Small intestine (tissue), 16 donors: ENCODE results near the gene SEMA5A. TPM values are rescaled to one million over a fixed set of nuclear protein-coding genes. Genes with fewer than 3 reads are reported as not detected.

ENCODE experiments used
- DNase-seq, 2 donors: peaks; one replicate each; pipeline versions ENCODE4 v3.0.0 to v3.0.0-alpha.2; 2013
- FAIRE-seq: peaks from 2 replicates; lab custom pipeline; 2012; peaks lifted over from hg19 to GRCh38; lab: Jason Lieb, UNC
- H3K27ac ChIP-seq, 3 donors: one replicate each; pipeline ENCODE4 v1.5.1; 2013; ENCODE audit warnings: low read length in 2 of 3, mild to moderate bottlenecking in 2 of 3, control low read depth in 1 of 3, inconsistent platforms in 1 of 3, low read depth in 1 of 3, moderate library complexity in 1 of 3
- H3K27me3 ChIP-seq, 3 donors: one replicate each; pipeline ENCODE4 v1.6.1; 2013; ENCODE audit warnings: low read length in 3 of 3, inconsistent platforms in 1 of 3; ENCODE audit not compliant: control insufficient read depth in 3 of 3, insufficient read depth in 3 of 3
- H3K36me3 ChIP-seq, 3 donors: one replicate each; pipeline ENCODE4 v1.6.1; 2013; ENCODE audit warnings: low read length in 3 of 3, inconsistent platforms in 1 of 3, low read depth in 1 of 3, mild to moderate bottlenecking in 1 of 3, moderate library complexity in 1 of 3; ENCODE audit not compliant: control insufficient read depth in 3 of 3, insufficient read depth in 2 of 3
- H3K4me1 ChIP-seq, 3 donors: one replicate each; pipeline ENCODE4 v1.6.1; 2013; ENCODE audit warnings: low read length in 2 of 3, inconsistent platforms in 1 of 3, low read depth in 1 of 3, mild to moderate bottlenecking in 1 of 3, moderate library complexity in 1 of 3; ENCODE audit not compliant: control insufficient read depth in 3 of 3, insufficient read depth in 2 of 3
- H3K4me3 ChIP-seq, 3 donors: one replicate each; pipeline ENCODE4 v1.5.1; 2013; ENCODE audit warnings: low read length in 3 of 3, control low read depth in 1 of 3, inconsistent platforms in 1 of 3, low read depth in 1 of 3, mild to moderate bottlenecking in 1 of 3, moderate library complexity in 1 of 3
- H3K9me3 ChIP-seq, 2 donors: one replicate each; pipeline ENCODE4 v1.6.1; 2013; ENCODE audit warnings: low read depth in 1 of 2, low read length in 1 of 2; ENCODE audit not compliant: control insufficient read depth in 2 of 2, insufficient read depth in 1 of 2
- WGBS, 3 donors: extraction: QIAGEN DNeasy Blood & Tissue Kit; methylation state at CpG; one replicate each; pipeline ENCODE4 v1.1.7; 2013; 5-methylcytosine and 5-hydroxymethylcytosine counted together
- long read RNA-seq, 10 donors: transcript quantifications; one replicate each; lab custom pipeline, GENCODE V29; 2026
- polyA plus RNA-seq, 4 donors: library from polyadenylated mRNA; stranded (reverse) in 3 of 4; unstranded in 1 of 4; fragments of 200-250 nt in 3 of 4; fragments of 120-200 nt in 1 of 4; gene quantifications; one replicate each; pipeline versions ENCODE4 v1.2.1 to v1.2.3, GENCODE V29; 2013
- donor health status: healthy with polysubstance abuse.
- donor health status: control.
- donor health status: control.
- donor health status: Bipolar disorder and iron deficiency.
- donor health status: healthy.

The SEMA5A gene, protein sequence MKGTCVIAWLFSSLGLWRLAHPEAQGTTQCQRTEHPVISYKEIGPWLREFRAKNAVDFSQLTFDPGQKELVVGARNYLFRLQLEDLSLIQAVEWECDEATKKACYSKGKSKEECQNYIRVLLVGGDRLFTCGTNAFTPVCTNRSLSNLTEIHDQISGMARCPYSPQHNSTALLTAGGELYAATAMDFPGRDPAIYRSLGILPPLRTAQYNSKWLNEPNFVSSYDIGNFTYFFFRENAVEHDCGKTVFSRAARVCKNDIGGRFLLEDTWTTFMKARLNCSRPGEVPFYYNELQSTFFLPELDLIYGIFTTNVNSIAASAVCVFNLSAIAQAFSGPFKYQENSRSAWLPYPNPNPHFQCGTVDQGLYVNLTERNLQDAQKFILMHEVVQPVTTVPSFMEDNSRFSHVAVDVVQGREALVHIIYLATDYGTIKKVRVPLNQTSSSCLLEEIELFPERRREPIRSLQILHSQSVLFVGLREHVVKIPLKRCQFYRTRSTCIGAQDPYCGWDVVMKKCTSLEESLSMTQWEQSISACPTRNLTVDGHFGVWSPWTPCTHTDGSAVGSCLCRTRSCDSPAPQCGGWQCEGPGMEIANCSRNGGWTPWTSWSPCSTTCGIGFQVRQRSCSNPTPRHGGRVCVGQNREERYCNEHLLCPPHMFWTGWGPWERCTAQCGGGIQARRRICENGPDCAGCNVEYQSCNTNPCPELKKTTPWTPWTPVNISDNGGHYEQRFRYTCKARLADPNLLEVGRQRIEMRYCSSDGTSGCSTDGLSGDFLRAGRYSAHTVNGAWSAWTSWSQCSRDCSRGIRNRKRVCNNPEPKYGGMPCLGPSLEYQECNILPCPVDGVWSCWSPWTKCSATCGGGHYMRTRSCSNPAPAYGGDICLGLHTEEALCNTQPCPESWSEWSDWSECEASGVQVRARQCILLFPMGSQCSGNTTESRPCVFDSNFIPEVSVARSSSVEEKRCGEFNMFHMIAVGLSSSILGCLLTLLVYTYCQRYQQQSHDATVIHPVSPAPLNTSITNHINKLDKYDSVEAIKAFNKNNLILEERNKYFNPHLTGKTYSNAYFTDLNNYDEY
- polyA plus RNA-seq: 10 to 100 TPM in 1 of 4 donors, 1 to 10 TPM in 1, under 1 TPM in 2; 0.45 to 11.1 (median 1.2) TPM
- long read RNA-seq, donor 1: 0 reads
- long read RNA-seq, donor 2: 0 reads
- long read RNA-seq, donor 3: 0 reads
- long read RNA-seq, donor 4: 0 reads
- long read RNA-seq, donor 5: 0 reads
- long read RNA-seq, donor 6, full-length matches to known transcripts: 1 of 1 reads
- long read RNA-seq, donor 6, partial matches to known transcripts: 0 of 1 reads
- long read RNA-seq, donor 6, other reads (novel, unspliced or antisense): 0 of 1 reads
- long read RNA-seq, donor 7, full-length matches to known transcripts: 1 of 1 reads
- long read RNA-seq, donor 7, partial matches to known transcripts: 0 of 1 reads
- long read RNA-seq, donor 7, other reads (novel, unspliced or antisense): 0 of 1 reads
- long read RNA-seq, donor 8: 0 reads
- long read RNA-seq, donor 9: 0 reads
- long read RNA-seq, donor 10, full-length matches to known transcripts: 1 of 1 reads
- long read RNA-seq, donor 10, partial matches to known transcripts: 0 of 1 reads
- long read RNA-seq, donor 10, other reads (novel, unspliced or antisense): 0 of 1 reads

DNA sequence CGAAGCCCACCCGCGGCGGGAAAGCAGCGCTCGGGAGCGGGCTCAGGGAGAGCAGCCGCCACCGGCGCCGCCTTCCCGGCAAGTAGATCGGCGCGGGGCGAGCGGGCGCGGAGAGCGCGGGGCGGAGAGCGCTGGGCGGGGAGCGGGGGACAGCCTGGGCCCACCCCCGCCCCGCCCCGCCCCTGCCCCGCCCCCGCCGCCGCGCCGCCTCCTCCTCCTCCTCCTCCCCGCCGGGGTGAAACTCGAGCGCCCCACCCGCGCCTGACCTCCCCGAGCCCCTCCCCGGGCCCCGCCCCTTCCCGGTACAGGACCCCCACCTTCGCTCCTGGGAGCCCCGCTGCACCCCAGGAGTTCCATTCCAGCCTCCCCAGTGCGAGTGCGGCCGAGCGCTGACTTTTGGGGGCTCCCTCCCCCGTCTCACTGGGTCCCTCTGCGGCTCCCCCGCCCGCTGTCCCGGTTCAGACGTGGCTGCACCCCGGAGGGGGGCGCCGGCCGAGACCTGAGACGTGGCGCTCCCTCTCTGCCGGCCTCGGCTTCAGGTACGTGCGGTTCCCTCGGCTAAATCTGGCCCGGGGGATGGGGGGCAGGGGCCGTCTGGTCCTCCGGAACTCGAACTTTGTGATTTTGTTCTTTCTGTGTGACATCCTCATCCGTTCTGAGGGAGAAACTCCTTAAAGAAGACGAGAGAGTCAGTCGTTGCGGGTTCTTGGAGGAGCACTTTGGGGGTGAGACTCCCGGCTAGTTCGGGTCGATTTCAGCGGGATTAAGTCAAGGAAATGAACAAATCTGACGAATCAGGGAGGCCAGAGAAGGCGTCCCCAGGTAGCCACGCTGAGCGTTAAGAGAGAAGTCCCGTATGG lies at the start of gene SEMA5A:
Gene SEMA5A, minus strand, starts transcription at position 84 of the 860 bp plus-strand sequence. CDS start 166,129 bp downstream, outside the sequence.
- H3K4me3 ChIP-seq: peak within 1 kb of the TSS; percentile 51 to 97 (median 96)
- H3K4me1 ChIP-seq: peaks cover 0 to 5% (median 0%) of the 10 kb centered on the region in 3 donors
- H3K36me3 ChIP-seq: peaks cover 0 to 7% (median 0%) of the 10 kb centered on the region in 3 donors
- H3K27me3 ChIP-seq: peaks cover 0 to 3% (median 0%) of the 10 kb centered on the region in 3 donors
- FAIRE-seq: no peak
- H3K9me3 ChIP-seq: no peaks in the 10 kb centered on the region
- 2 to 4% (median 2%) methylated on average over 39 to 83 of the region's 84 CpGs for WGBS, 3 donors
- DNase-seq: peak; percentile 77 to 81
- H3K27ac ChIP-seq: peak within 1 kb of the TSS; percentile 85 to 89 (median 89)

GRCh38 chr5:9594913-9595312 lies 49.0 kb upstream of the SEMA5A start:
- Histone ChIP-seq H3K27me3 (peaks cover 0 to 5% (median 0%) of the 10 kb centered on the region in 3 donors), H3K4me3 (no peak overlapping the region), H3K27ac (no peak overlapping the region), H3K4me1 (peaks cover 0 to 7% (median 0%) of the 10 kb centered on the region in 3 donors), H3K36me3 (no peaks in the 10 kb centered on the region), H3K9me3 (no peaks in the 10 kb centered on the region)
- no peak for DNase-seq
- FAIRE-seq: no peak

DNA sequence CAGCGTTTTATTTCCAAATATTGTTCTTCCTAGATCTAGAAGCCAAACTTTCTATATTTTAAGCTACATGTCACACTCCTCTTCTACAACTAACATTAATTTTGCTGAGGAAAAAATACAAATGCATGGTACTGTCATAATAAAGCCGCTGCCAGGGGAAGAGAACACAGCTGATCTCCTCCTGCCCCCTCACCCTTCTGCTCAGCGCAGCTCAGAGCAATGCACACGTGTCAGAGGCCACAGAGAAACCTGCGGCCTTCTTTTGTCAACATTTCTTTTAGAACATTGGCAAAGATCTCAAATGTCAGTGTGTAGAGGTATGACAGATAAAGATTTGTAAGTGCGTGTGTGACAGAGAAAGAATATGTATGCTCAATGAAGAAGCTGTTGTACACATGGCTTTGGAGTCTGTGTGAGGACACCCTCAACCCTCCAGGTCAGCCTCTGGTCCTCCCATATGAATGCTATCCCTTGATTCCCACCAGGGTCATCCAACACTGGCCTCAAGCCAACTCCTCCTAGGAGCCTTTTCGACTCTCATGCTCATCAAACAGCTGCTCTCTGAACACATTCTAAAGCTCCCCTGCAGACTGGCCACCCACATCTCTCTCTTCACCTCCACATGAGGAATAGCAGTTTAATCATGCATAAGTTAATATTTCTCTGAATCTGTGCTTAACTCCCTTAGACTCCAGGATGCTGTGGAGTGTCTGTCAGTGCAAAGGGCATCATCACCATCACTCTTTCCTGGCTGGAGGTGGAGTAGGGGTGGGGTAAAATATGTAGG lies 43.4 kb upstream of the SEMA5A start:
- FAIRE-seq (no peak), DNase-seq (no peak)
- H3K9me3 ChIP-seq: no peaks in the 10 kb centered on the region
- no peak overlapping the region for H3K4me3 ChIP-seq
- no peaks in the 10 kb centered on the region for H3K36me3 ChIP-seq
- H3K27me3 ChIP-seq: no peaks in the 10 kb centered on the region
- 78 to 84% (median 81%) methylated on average over 7 of the region's 7 CpGs for WGBS, 3 donors
- no peaks in the 10 kb centered on the region for H3K4me1 ChIP-seq
- no peak overlapping the region for H3K27ac ChIP-seq

DNA sequence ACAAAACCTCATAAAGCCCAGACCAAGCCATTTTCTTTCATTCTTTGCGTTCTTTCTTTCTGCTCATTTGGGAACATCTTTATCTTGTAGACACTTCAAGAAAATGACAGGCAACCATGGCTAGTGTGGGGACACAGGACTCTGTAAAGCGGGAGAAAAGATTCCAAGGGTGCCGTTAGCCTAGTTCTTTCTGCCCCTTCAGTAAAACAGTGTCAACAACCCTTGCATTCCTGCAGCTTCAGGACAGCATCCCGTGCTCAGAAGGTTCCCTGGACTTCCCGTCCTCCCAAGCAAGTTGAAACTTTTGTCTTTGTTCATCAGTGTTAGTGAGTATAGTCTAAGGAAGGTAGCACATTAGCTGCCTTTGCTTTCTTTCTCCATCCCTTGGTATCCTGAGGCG lies 42.4 kb upstream of the SEMA5A start:
- no peak for FAIRE-seq
- no peaks in the 10 kb centered on the region for H3K9me3 ChIP-seq

DNA sequence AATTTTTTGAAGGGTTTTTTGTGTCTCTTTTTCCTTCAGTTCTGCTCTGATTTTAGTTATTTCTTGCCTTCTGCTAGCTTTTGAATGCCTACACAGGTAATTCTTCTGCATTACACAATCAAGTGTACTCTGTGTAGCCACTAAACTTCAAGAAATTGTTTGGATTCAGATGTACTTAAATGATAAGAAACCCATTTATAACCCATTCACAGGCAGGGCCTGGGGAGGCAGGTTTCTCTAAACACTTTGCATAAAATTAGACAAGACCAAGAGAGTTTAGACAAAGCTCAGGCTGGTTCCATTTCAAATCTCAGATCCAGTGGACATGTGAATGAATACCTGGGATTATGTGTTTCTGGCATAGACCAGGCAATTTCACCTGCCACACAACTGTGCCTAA lies 41.3 kb upstream of the SEMA5A start:
- no peaks in the 10 kb centered on the region for H3K36me3 ChIP-seq
- H3K4me3 ChIP-seq: no peak overlapping the region
- H3K27me3 ChIP-seq: no peaks in the 10 kb centered on the region
- DNase-seq (no peak), FAIRE-seq (no peak)
- no peak overlapping the region for H3K27ac ChIP-seq
- H3K4me1 ChIP-seq: no peaks in the 10 kb centered on the region
- H3K9me3 ChIP-seq: no peaks in the 10 kb centered on the region

More for the DNA sequence above, 42.4 kb upstream of the SEMA5A start:
- no peaks in the 10 kb centered on the region for H3K36me3 ChIP-seq
- no peaks in the 10 kb centered on the region for H3K4me1 ChIP-seq
- no peak overlapping the region for H3K27ac ChIP-seq
- WGBS, 3 donors: 68 to 75% (median 74%) methylated on average over 6 of the region's 6 CpGs
- no peak overlapping the region for H3K4me3 ChIP-seq
- no peak for DNase-seq
- H3K27me3 ChIP-seq: no peaks in the 10 kb centered on the region

GRCh38 chr5:9582406-9582805 lies 36.5 kb upstream of the SEMA5A start:
- no peak overlapping the region for H3K4me3 ChIP-seq
- no peak overlapping the region for H3K27ac ChIP-seq
- FAIRE-seq: no peak
- DNase-seq: no peak
- no peaks in the 10 kb centered on the region for H3K36me3 ChIP-seq
- 28 to 57% (median 29%) methylated on average over 2 of the region's 2 CpGs for WGBS, 3 donors
- no peaks in the 10 kb centered on the region for H3K4me1 ChIP-seq
- no peaks in the 10 kb centered on the region for H3K27me3 ChIP-seq
- H3K9me3 ChIP-seq: peaks cover 0 to 4% of the 10 kb centered on the region in 2 donors
